A673 (cell line): ENCODE results near the gene TMOD1. TPM values are rescaled to one million over a fixed set of nuclear protein-coding genes. Genes with fewer than 3 reads are reported as not detected.
A peak's percentile ranks its signal among the peaks of the same experiment; 100 is the strongest.

Experiments
- BruUV-seq: library from RNA; stranded (reverse); fragments of 400-500 nt; replicated peaks from 2 replicates; lab custom pipeline; 2021; lab: Mats Ljungman, UMichigan
- CTCF ChIA-PET: fragments of 300-600 bp; sonication (Branson Sonifier 250); formaldehyde crosslinking; loops from one replicate; lab custom pipeline; 2022; ENCODE audit warnings: antibody characterized with exemption; lab: Charles Lee
- POLR2A ChIA-PET: fragments of 300-600 bp; sonication (Branson Sonifier 250); formaldehyde crosslinking; loops from one replicate; lab custom pipeline; 2022; ENCODE audit warnings: antibody characterized with exemption; ENCODE audit not compliant: low non-redundant PET; lab: Charles Lee
- DNase-seq: peaks from one replicate; pipeline ENCODE4 v3.0.0-alpha.2; 2015; ENCODE audit warnings: low spot score
- H3K27ac ChIP-seq: fragments of 200-600 bp; sonication (generic); 2 replicates; pipeline ENCODE4 v1.5.1; 2016; ENCODE audit warnings: mixed run types, low read depth, mild to moderate bottlenecking, mixed read lengths, antibody characterized with exemption, low read length; ENCODE audit not compliant: poor library complexity, severe bottlenecking
- H3K27me3 ChIP-seq: fragments of 200-600 bp; sonication (generic); replicated peaks from 2 replicates; pipeline ENCODE4 v1.6.1; 2017; ENCODE audit warnings: mixed run types, low read depth, mild to moderate bottlenecking, mixed read lengths, antibody characterized with exemption, low read length; ENCODE audit not compliant: insufficient read depth, poor library complexity
- H3K36me3 ChIP-seq: fragments of 200-600 bp; sonication (generic); 2 replicates; pipeline ENCODE4 v1.6.1; 2016; ENCODE audit warnings: mixed run types, mild to moderate bottlenecking, mixed read lengths, antibody characterized with exemption, low read length; ENCODE audit not compliant: insufficient read depth, poor library complexity, severe bottlenecking
- H3K4me1 ChIP-seq: fragments of 200-600 bp; sonication (generic); 2 replicates; pipeline ENCODE4 v1.6.1; 2017; ENCODE audit warnings: mixed run types, mild to moderate bottlenecking, mixed read lengths, antibody characterized with exemption, low read length; ENCODE audit not compliant: insufficient read depth, poor library complexity, severe bottlenecking
- H3K4me3 ChIP-seq: fragments of 200-600 bp; sonication (generic); 2 replicates; pipeline ENCODE4 v1.5.1; 2016; ENCODE audit warnings: low read depth, mixed run types, mild to moderate bottlenecking, mixed read lengths, low read length; ENCODE audit not compliant: poor library complexity, severe bottlenecking
- H3K9me3 ChIP-seq: fragments of 200-600 bp; sonication (generic); 2 replicates; pipeline ENCODE4 v1.6.1; 2016; ENCODE audit warnings: mixed run types, low read depth, mild to moderate bottlenecking, mixed read lengths, antibody characterized with exemption, low read length; ENCODE audit not compliant: poor library complexity, severe bottlenecking
- CTCF ChIP-seq: fragments of 300-800, 200-600 bp; sonication (generic); conservative IDR thresholded peaks from 2 replicates; pipeline ENCODE4 v1.5.1; 2017; ENCODE audit warnings: low read depth, mild to moderate bottlenecking, antibody characterized with exemption, low read length, moderate library complexity, mixed read lengths
- EZH2 ChIP-seq: fragments of 200-600 bp; sonication (generic); IDR thresholded peaks from 2 replicates; pipeline ENCODE4 v1.6.1; 2017; ENCODE audit warnings: borderline replicate concordance, low read depth, mild to moderate bottlenecking, mixed read lengths, antibody characterized with exemption, low read length; ENCODE audit not compliant: poor library complexity, severe bottlenecking
- intact Hi-C: fragments of 100-400 bp; cut with micrococcal nuclease; formaldehyde crosslinking; loops from one replicate; pipeline ENCODE4 v1.10.0; 2022; ENCODE audit not compliant: unreplicated experiment
- total RNA-seq: library from RNA; stranded (reverse); gene quantifications from 2 replicates; pipeline ENCODE4 v1.2.3, GENCODE V29; 2021

TMOD1 gene
- total RNA-seq, 1 experiment from 2014 or later = 0.09 TPM

- ChIA-PET CTCF (interaction anchor here (0.5 kb wide), 1 partner anchor 33 kb away, joined by 6 read pairs; no protein-coding TSS in a partner anchor), POLR2A (no interaction called here)
- H3K9me3 ChIP-seq = no peaks in the 10 kb centered on the region
- no peak overlapping the region for H3K27ac ChIP-seq
- H3K4me1 ChIP-seq = no peaks in the 10 kb centered on the region
- no TSS peak for BruUV-seq
- no peak for DNase-seq
- H3K4me3 ChIP-seq = no peak overlapping the region
- TF ChIP-seq EZH2 (no peak), CTCF (no peak)
- H3K36me3 ChIP-seq = no peaks in the 10 kb centered on the region
- no peaks in the 10 kb centered on the region for H3K27me3 ChIP-seq
- intact Hi-C loops = no loop called here
These were observed 35.0 kb downstream of the TMOD1 start for GRCh38 chr9:97536480-97536879.

GRCh38 chr9:97543561-97543960, 42.1 kb downstream of the TMOD1 start:
- BruUV-seq = no TSS peak
- POLR2A ChIA-PET = no interaction called here

GRCh38 chr9:97545486-97545885, 44.0 kb downstream of the TMOD1 start:
- intact Hi-C loops = no loop called here
- H3K27me3 ChIP-seq = no peaks in the 10 kb centered on the region
- TF ChIP-seq EZH2 (no peak), CTCF (no peak)
- no peak overlapping the region for H3K27ac ChIP-seq
- no peaks in the 10 kb centered on the region for H3K4me1 ChIP-seq
- H3K36me3 ChIP-seq = no peaks in the 10 kb centered on the region
- ChIA-PET CTCF (no interaction called here), POLR2A (interaction anchor here (0.7 kb wide), 1 partner anchor 44 kb away, joined by 3 read pairs; the partner anchor contains the start of gene TMOD1)
- H3K4me3 ChIP-seq = no peak overlapping the region
- H3K9me3 ChIP-seq = no peaks in the 10 kb centered on the region
- DNase-seq = no peak
- BruUV-seq = no TSS peak

More at GRCh38 chr9:97543561-97543960, 42.1 kb downstream of the TMOD1 start:
- DNase-seq = peak; percentile 12
- no peaks in the 10 kb centered on the region for H3K27me3 ChIP-seq
- no peaks in the 10 kb centered on the region for H3K36me3 ChIP-seq
- no peaks in the 10 kb centered on the region for H3K4me1 ChIP-seq
- H3K4me3 ChIP-seq = no peak overlapping the region
- CTCF ChIA-PET = no interaction called here
- H3K9me3 ChIP-seq = no peaks in the 10 kb centered on the region
- H3K27ac ChIP-seq = no peak overlapping the region
- TF ChIP-seq EZH2 = no peak
- no peak for TF ChIP-seq CTCF
- intact Hi-C loops = no loop called here
